Measurements from ENCODE around the gene TCTN3. TPM values are rescaled to one million over a fixed set of nuclear protein-coding genes. Genes with fewer than 3 reads are reported as not detected.

Gene TCTN3
- total and polyA plus RNA-seq, 4 donors = 15.1 to 18.3 (median 17.3) TPM

- no peak for TF ChIP-seq REST (IDR thresholded peaks at IDR 0.05)
- no peak for TF ChIP-seq JUND (IDR thresholded peaks at IDR 0.05)
- no peak for TF ChIP-seq HNF4A (conservative IDR thresholded peaks at IDR 0.05)
- TF ChIP-seq RXRA (IDR thresholded peaks at IDR 0.05) = no peak
Measured at GRCh38 chr10:95688648-95689047, 5.1 kb downstream of the TCTN3 start (continued).

GRCh38 chr10:95683966-95684365 lies 9.8 kb downstream of the TCTN3 start:
- no peak for DNase-seq (ENCODE audit: low spot score)
- no peaks in the 10 kb centered on the region for H3K4me1 ChIP-seq (ENCODE audit: control insufficient read depth in 4 of 4, insufficient read depth in 4 of 4, low read length in 3 of 4)
- peaks cover 7 to 47% (median 43%) of the 10 kb centered on the region in 4 donors for H3K36me3 ChIP-seq (ENCODE audit: control insufficient read depth in 4 of 4, insufficient read depth in 3 of 4, low read depth in 1 of 4, low read length in 3 of 4)
- no peak for TF ChIP-seq FOXA2 (IDR thresholded peaks at IDR 0.05)
- TF ChIP-seq FOXA1 (IDR thresholded peaks at IDR 0.05) = no peak
- no peak for TF ChIP-seq ZBTB33 (IDR thresholded peaks at IDR 0.05)
- no peak for TF ChIP-seq MAX (IDR thresholded peaks at IDR 0.05)
- no peak for TF ChIP-seq RXRA (IDR thresholded peaks at IDR 0.05)
- H3K9ac ChIP-seq (ENCODE audit: low read depth in 1 of 2, low read length in 2 of 2) = no peak overlapping the region
- H3K27me3 ChIP-seq (ENCODE audit: control insufficient read depth in 4 of 4, insufficient read depth in 4 of 4, low read length in 3 of 4) = no peaks in the 10 kb centered on the region
- no peak overlapping the region for H3K27ac ChIP-seq (ENCODE audit: low read depth in 1 of 2, low read length in 2 of 2)
- no peaks in the 10 kb centered on the region for H3K9me3 ChIP-seq (ENCODE audit: control insufficient read depth in 4 of 4, low read length in 3 of 4)
- no peak overlapping the region for H3K4me3 ChIP-seq (ENCODE audit: low read depth in 1 of 3, low read length in 3 of 3)

- H3K36me3 ChIP-seq (ENCODE audit: control insufficient read depth in 4 of 4, insufficient read depth in 3 of 4, low read depth in 1 of 4, low read length in 3 of 4) = peaks cover 2 to 15% (median 5%) of the 10 kb centered on the region in 4 donors
- WGBS = 76% methylated on average over 1 of the region's 1 CpG
- H3K4me3 ChIP-seq (ENCODE audit: low read depth in 1 of 3, low read length in 3 of 3) = no peak overlapping the region
- no peak overlapping the region for H3K9ac ChIP-seq (ENCODE audit: low read depth in 1 of 2, low read length in 2 of 2)
- TF ChIP-seq TAF1 (conservative IDR thresholded peaks at IDR 0.05) = no peak
- TF ChIP-seq RAD21 (IDR thresholded peaks at IDR 0.05) = no peak
- no peak for TF ChIP-seq HNF4A (conservative IDR thresholded peaks at IDR 0.05)
- no peak overlapping the region for H3K27ac ChIP-seq (ENCODE audit: low read depth in 1 of 2, low read length in 2 of 2)
- no peaks in the 10 kb centered on the region for H3K27me3 ChIP-seq (ENCODE audit: control insufficient read depth in 4 of 4, insufficient read depth in 4 of 4, low read length in 3 of 4)
- no peaks in the 10 kb centered on the region for H3K9me3 ChIP-seq (ENCODE audit: control insufficient read depth in 4 of 4, low read length in 3 of 4)
- H3K4me1 ChIP-seq (ENCODE audit: control insufficient read depth in 4 of 4, insufficient read depth in 4 of 4, low read length in 3 of 4) = no peaks in the 10 kb centered on the region
- no peak for DNase-seq (ENCODE audit: low spot score)
Measured at GRCh38 chr10:95675403-95676116, 18.2 kb downstream of the TCTN3 start.
